HCT116 (cell line): ENCODE data around the gene CPD. TPM values are rescaled to one million over a fixed set of nuclear protein-coding genes. Genes with fewer than 3 reads are reported as not detected.
A peak's percentile ranks its signal among the peaks of the same experiment; 100 is the strongest.

Experiments used
- ATAC-seq: fragments of 200-7000 bp; cut with Tn5 transposase; 2 replicates; pipeline ENCODE4 v1.9.1; 2020; ENCODE audit warnings: mild to moderate bottlenecking, moderate library complexity
- BruUV-seq: library from RNA; stranded (reverse); fragments of 400-500 nt; replicated peaks from 2 replicates; lab custom pipeline; 2021; lab: Mats Ljungman, UMichigan
- CTCF ChIA-PET: fragments of 300-600 bp; sonication (Branson Sonifier 250); formaldehyde crosslinking; loops from one replicate; lab custom pipeline; 2021; ENCODE audit warnings: antibody characterized with exemption; lab: Charles Lee
- POLR2A ChIA-PET: fragments of 300-600, 350-600 bp; sonication (Branson Sonifier 250); formaldehyde crosslinking; loops from one replicate; lab custom pipeline; 2021; ENCODE audit warnings: antibody characterized with exemption; lab: Charles Lee
- RAD21 ChIA-PET, 2 experiments: fragments of 300-600 bp; sonication (Branson Sonifier 250); formaldehyde crosslinking; loops; one replicate each; lab custom pipeline; 2023; ENCODE audit warnings: low total read pairs in 2 of 2; ENCODE audit not compliant: uncharacterized antibody in 2 of 2, unreplicated experiment in 2 of 2, low non-redundant PET in 1 of 2; lab: Charles Lee
- DNase-seq: peaks from one replicate; pipeline ENCODE4 v3.0.0-alpha.2; 2010; ENCODE audit warnings: low read depth, low spot score
- H2AFZ ChIP-seq: fragments of 200-600 bp; shearing (Covaris generic), sonication (generic); 2 replicates; pipeline ENCODE4 v1.6.1; 2017; ENCODE audit warnings: low read depth, mixed run types, mixed read lengths, antibody characterized with exemption, low read length; ENCODE audit not compliant: poor library complexity, severe bottlenecking
- H3K27ac ChIP-seq: 2 replicates; pipeline ENCODE4 v1.5.1; 2012; ENCODE audit warnings: low read depth, low read length
- H3K27me3 ChIP-seq: fragments of 200-600 bp; sonication (generic); 2 replicates; pipeline ENCODE4 v1.6.1; 2016; ENCODE audit warnings: mixed run types, low read length, mixed read lengths; ENCODE audit not compliant: insufficient read depth
- H3K36me3 ChIP-seq, 2 experiments: fragments of 200-500 bp in 1 of 2; fragments of 200-600 bp in 1 of 2; sonication (Bioruptor generic) in 1 of 2; sonication (generic) in 1 of 2; 2 replicates each; pipeline versions ENCODE4 v1.5.1 to v1.6.1; 2014 to 2016; ENCODE audit warnings: low read length in 2 of 2, inconsistent platforms in 1 of 2, mixed read lengths in 1 of 2, mixed run types in 1 of 2; ENCODE audit not compliant: insufficient read depth in 2 of 2, control insufficient read depth in 1 of 2
- H3K4me1 ChIP-seq, 2 experiments: fragments of 200-600 bp in 1 of 2; sonication (generic) in 1 of 2; 2 replicates each; pipeline versions ENCODE4 v1.5.1 to v1.6.1; 2012 to 2017; ENCODE audit warnings: low read length in 2 of 2, inconsistent platforms in 1 of 2, mild to moderate bottlenecking in 1 of 2, mixed read lengths in 1 of 2, mixed run types in 1 of 2, moderate library complexity in 1 of 2; ENCODE audit not compliant: insufficient read depth in 2 of 2, control insufficient read depth in 1 of 2
- H3K4me2 ChIP-seq: fragments of 200-600 bp; sonication (generic); 2 replicates; pipeline ENCODE4 v1.6.1; 2017; ENCODE audit warnings: mixed run types, low read length, mixed read lengths
- H3K4me3 ChIP-seq, 2 experiments: fragments of 200-600 bp in 1 of 2; sonication (generic) in 1 of 2; replicated peaks in 1 of 2; 2 replicates each; pipeline ENCODE4 v1.5.1; 2011 to 2016; ENCODE audit warnings: low read length in 2 of 2, control low read depth in 1 of 2, low read depth in 1 of 2, mild to moderate bottlenecking in 1 of 2, mixed read lengths in 1 of 2, mixed run types in 1 of 2
- H3K79me2 ChIP-seq: fragments of 200-600 bp; sonication (generic); 2 replicates; pipeline ENCODE4 v1.6.1; 2017; ENCODE audit warnings: mild to moderate bottlenecking, mixed run types, low read length, moderate library complexity, mixed read lengths; ENCODE audit not compliant: insufficient read depth
- H3K9ac ChIP-seq: fragments of 200-600 bp; sonication (generic); 2 replicates; pipeline ENCODE4 v1.6.1; 2016; ENCODE audit warnings: low read length, mixed read lengths
- H3K9me2 ChIP-seq: fragments of 200-600 bp; sonication (generic), shearing (Covaris generic); 2 replicates; pipeline ENCODE4 v1.6.1; 2017; ENCODE audit warnings: mixed run types, mild to moderate bottlenecking, moderate library complexity; ENCODE audit not compliant: insufficient read depth
- H3K9me3 ChIP-seq, 2 experiments: fragments of 200-500 bp in 1 of 2; fragments of 200-600 bp in 1 of 2; sonication (Bioruptor generic) in 1 of 2; sonication (generic) in 1 of 2; 2 replicates each; pipeline ENCODE4 v1.6.1; 2014 to 2017; ENCODE audit warnings: low read length in 2 of 2, mixed read lengths in 2 of 2, inconsistent platforms in 1 of 2, low read depth in 1 of 2, mild to moderate bottlenecking in 1 of 2, mixed run types in 1 of 2, moderate library complexity in 1 of 2; ENCODE audit not compliant: control insufficient read depth in 1 of 2, insufficient read depth in 1 of 2
- H4K20me1 ChIP-seq: fragments of 200-600 bp; sonication (generic), shearing (Covaris generic); 2 replicates; pipeline ENCODE4 v1.6.1; 2017; ENCODE audit warnings: mixed run types, mild to moderate bottlenecking, moderate library complexity; ENCODE audit not compliant: insufficient read depth
- CBX3 ChIP-seq: IDR thresholded peaks from 2 replicates; pipeline ENCODE4 v1.6.1; 2012; ENCODE audit warnings: low read depth
- EGR1 ChIP-seq: IDR thresholded peaks from 2 replicates; pipeline ENCODE4 v1.6.1; 2012; ENCODE audit warnings: low read depth
- ELF1 ChIP-seq: IDR thresholded peaks from 2 replicates; pipeline ENCODE4 v1.6.1; 2012; ENCODE audit warnings: low read depth, borderline replicate concordance
- EZH2 ChIP-seq: fragments of 200-600 bp; sonication (generic); IDR thresholded peaks from 2 replicates; pipeline ENCODE4 v1.6.1; 2017; ENCODE audit warnings: antibody characterized with exemption, mixed run types
- JUND ChIP-seq: IDR thresholded peaks from 2 replicates; pipeline ENCODE4 v1.6.1; 2012
- POLR2A ChIP-seq: IDR thresholded peaks from 2 replicates; pipeline ENCODE4 v1.7.0; 2011; ENCODE audit warnings: borderline replicate concordance; ENCODE audit not compliant: insufficient read depth, insufficient read length; ENCODE audit errors: extremely low read depth
- SIN3A ChIP-seq: IDR thresholded peaks from 2 replicates; pipeline ENCODE4 v1.6.1; 2012; ENCODE audit warnings: low read depth
- SP1 ChIP-seq: IDR thresholded peaks from 2 replicates; pipeline ENCODE4 v1.6.1; 2012; ENCODE audit warnings: low read depth
- SRF ChIP-seq: IDR thresholded peaks from 2 replicates; pipeline ENCODE4 v1.6.1; 2012; ENCODE audit warnings: low read depth
- TCF7L2 ChIP-seq: IDR thresholded peaks from 2 replicates; pipeline ENCODE4 v1.7.0; 2011; ENCODE audit warnings: borderline replicate concordance, inconsistent platforms; ENCODE audit not compliant: insufficient read depth, insufficient read length; ENCODE audit errors: extremely low read depth
- intact Hi-C: fragments of 100-400 bp; cut with micrococcal nuclease; formaldehyde crosslinking; loops from 2 replicates; pipeline ENCODE4 v1.10.0; 2022
- total RNA-seq: library from RNA; stranded (reverse); gene quantifications from one replicate; pipeline ENCODE4 v1.2.1, GENCODE V29; 2021; ENCODE audit not compliant: unreplicated experiment
- TF ChIP-seq, protein P1 (sequence below): IDR thresholded peaks from 2 replicates; pipeline ENCODE4 v1.6.1; 2012
- TF ChIP-seq, protein P2 (sequence below): IDR thresholded peaks from 2 replicates; pipeline ENCODE4 v1.6.1; 2012
- TF ChIP-seq, protein P3 (sequence below), 3 experiments: fragments of 200-600 bp in 1 of 3; sonication (generic) in 1 of 3; IDR thresholded peaks in 2 of 3; conservative IDR thresholded peaks in 1 of 3; 2 replicates each; pipeline ENCODE4 v1.5.1; 2012 to 2017; ENCODE audit warnings: low read depth in 2 of 3, low read length in 2 of 3, antibody characterized with exemption in 1 of 3, borderline replicate concordance in 1 of 3, control low read depth in 1 of 3, mild to moderate bottlenecking in 1 of 3, mixed read lengths in 1 of 3, mixed run types in 1 of 3, moderate library complexity in 1 of 3; ENCODE audit not compliant: insufficient read depth in 1 of 3
- TF ChIP-seq, protein P4 (sequence below): IDR thresholded peaks from 2 replicates; pipeline ENCODE4 v1.6.1; 2011; ENCODE audit warnings: mild to moderate bottlenecking, low read length, moderate library complexity; ENCODE audit not compliant: insufficient replicate concordance; ENCODE audit errors: extremely low read depth

The CPD gene
- total RNA-seq, 1 experiment from 2014 or later: 47.2 TPM

DNA sequence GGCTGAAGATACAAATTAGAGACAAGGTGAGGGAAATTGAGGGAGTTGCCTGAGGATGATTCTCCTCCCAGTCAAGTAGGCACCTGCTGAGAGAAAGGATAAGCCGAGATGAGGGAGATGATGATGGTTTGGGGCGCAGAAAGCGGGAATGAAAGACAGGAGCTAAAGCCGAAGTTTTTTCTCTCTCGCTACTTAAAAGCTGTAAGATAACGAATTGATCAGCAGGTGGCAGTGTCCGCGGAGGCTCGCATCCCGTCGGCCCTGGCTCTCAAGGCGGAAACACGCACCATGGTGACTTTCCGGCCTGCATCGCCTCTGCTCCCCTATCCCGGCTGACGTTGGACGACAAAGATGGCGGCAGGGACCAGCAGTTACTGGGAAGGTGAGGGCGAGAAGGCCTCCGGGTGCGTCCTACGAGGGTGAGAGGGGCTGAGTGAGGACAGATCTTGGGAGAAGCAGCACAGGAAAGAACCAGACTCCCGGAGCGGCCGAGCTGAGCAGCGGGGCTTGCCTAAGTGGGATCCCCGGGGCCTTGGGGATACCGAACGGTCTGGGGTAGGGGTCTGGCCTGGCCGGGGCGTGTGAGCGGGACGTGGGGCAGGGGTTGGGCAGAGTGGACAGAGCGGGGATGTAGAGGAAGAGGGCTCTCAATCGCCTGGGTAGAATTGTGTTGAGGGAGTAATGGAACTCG is 98.5 kb downstream of the CPD start, which contains the start of gene GOSR1 (continued):
- TF ChIP-seq SP1 (peak; percentile 58), CBX3 (peak; percentile 96)
- TF ChIP-seq, protein P1, sequence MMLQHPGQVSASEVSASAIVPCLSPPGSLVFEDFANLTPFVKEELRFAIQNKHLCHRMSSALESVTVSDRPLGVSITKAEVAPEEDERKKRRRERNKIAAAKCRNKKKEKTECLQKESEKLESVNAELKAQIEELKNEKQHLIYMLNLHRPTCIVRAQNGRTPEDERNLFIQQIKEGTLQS: no peak
- TF ChIP-seq, protein P2, sequence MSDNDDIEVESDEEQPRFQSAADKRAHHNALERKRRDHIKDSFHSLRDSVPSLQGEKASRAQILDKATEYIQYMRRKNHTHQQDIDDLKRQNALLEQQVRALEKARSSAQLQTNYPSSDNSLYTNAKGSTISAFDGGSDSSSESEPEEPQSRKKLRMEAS: peak; percentile 78; the same call in 1 of the 2 replicates

DNA sequence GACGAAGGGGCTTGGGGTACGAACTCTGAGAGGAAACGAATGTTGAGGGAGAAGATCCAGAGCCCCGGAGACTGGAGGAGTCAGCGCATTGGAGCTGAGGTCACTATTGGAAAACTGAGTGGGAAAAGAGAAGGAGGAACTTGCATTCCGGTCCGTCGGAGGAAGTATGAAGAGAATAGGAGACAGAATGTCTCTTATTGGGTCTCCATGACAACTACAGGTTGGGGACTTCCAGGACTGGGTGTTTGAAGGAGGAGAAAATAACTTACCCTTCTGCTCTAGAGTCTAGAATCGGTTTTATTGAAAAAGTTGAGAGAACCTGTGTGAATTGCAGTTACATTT is 99.0 kb downstream of the CPD start:
- ATAC-seq: peak; percentile 12
- H3K4me3 ChIP-seq: peak overlapping the region; percentile 81 to 87
- RAD21 ChIA-PET: no interaction called here
- H3K27ac ChIP-seq: peak overlapping the region; percentile 78
- no peak for TF ChIP-seq EGR1
- TF ChIP-seq CBX3: no peak
- TF ChIP-seq, protein P3, sequence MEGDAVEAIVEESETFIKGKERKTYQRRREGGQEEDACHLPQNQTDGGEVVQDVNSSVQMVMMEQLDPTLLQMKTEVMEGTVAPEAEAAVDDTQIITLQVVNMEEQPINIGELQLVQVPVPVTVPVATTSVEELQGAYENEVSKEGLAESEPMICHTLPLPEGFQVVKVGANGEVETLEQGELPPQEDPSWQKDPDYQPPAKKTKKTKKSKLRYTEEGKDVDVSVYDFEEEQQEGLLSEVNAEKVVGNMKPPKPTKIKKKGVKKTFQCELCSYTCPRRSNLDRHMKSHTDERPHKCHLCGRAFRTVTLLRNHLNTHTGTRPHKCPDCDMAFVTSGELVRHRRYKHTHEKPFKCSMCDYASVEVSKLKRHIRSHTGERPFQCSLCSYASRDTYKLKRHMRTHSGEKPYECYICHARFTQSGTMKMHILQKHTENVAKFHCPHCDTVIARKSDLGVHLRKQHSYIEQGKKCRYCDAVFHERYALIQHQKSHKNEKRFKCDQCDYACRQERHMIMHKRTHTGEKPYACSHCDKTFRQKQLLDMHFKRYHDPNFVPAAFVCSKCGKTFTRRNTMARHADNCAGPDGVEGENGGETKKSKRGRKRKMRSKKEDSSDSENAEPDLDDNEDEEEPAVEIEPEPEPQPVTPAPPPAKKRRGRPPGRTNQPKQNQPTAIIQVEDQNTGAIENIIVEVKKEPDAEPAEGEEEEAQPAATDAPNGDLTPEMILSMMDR (IDR thresholded peaks at IDR 0.05 in 2 of 3, conservative IDR thresholded peaks at IDR 0.05 in 1 of 3; ENCODE audit: borderline replicate concordance in 1 of 3, insufficient read depth in 1 of 3, low read depth in 2 of 3, low read length in 2 of 3): no peak
- no peak for TF ChIP-seq ELF1
- TF ChIP-seq SIN3A: no peak
- no peak for TF ChIP-seq SRF
- TF ChIP-seq, protein P1: no peak
- TF ChIP-seq, protein P4, sequence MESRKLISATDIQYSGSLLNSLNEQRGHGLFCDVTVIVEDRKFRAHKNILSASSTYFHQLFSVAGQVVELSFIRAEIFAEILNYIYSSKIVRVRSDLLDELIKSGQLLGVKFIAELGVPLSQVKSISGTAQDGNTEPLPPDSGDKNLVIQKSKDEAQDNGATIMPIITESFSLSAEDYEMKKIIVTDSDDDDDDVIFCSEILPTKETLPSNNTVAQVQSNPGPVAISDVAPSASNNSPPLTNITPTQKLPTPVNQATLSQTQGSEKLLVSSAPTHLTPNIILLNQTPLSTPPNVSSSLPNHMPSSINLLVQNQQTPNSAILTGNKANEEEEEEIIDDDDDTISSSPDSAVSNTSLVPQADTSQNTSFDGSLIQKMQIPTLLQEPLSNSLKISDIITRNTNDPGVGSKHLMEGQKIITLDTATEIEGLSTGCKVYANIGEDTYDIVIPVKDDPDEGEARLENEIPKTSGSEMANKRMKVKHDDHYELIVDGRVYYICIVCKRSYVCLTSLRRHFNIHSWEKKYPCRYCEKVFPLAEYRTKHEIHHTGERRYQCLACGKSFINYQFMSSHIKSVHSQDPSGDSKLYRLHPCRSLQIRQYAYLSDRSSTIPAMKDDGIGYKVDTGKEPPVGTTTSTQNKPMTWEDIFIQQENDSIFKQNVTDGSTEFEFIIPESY: no peak
- TF ChIP-seq POLR2A: no peak
- TF ChIP-seq JUND: no peak
- TF ChIP-seq EZH2: no peak
- TF ChIP-seq TCF7L2: no peak
- TF ChIP-seq, all 23 proteins: peak for 0
- Histone ChIP-seq H3K4me1 (peaks cover 0 to 12% of the 10 kb centered on the region in 2 experiments; a peak in 3 of 4 replicates), H2AFZ (no peak overlapping the region), H3K27me3 (no peaks in the 10 kb centered on the region), H3K79me2 (peaks cover 47% of the 10 kb centered on the region), H3K4me2 (peak overlapping the region; percentile 83), H3K9ac (peak overlapping the region; percentile 95), H3K36me3 (peaks cover 4 to 13% of the 10 kb centered on the region in 2 experiments), H3K9me2 (no peaks in the 10 kb centered on the region), H4K20me1 (peaks cover 3% of the 10 kb centered on the region; the same call in 1 of the 2 replicates), H3K9me3 (no peaks in the 10 kb centered on the region)
- POLR2A ChIA-PET: no interaction called here
- BruUV-seq: no TSS peak
- intact Hi-C loops: loop anchor here (2.0 to 5.0 kb wide), 2 partner anchors 77 to 240 kb away; no protein-coding TSS in a partner anchor
- CTCF ChIA-PET: interaction anchor here (1.0 to 1.9 kb wide), 3 partner anchors 11 to 347 kb away, joined by 3 to 7 read pairs (median 7); partner anchors contain the start of gene CRLF3
- no peak for DNase-seq
